AG09309 (cell line): ENCODE measurements around the gene DNMT3A.

ENCODE experiments used
- DNase-seq: peaks from one replicate; pipeline ENCODE4 v3.0.0-alpha.2; 2010; ENCODE audit warnings: low read depth
- H3K4me3 ChIP-seq: 2 replicates; pipeline ENCODE4 v1.5.1; 2011; ENCODE audit warnings: mild to moderate bottlenecking, low read depth, low read length, moderate library complexity; ENCODE audit not compliant: control insufficient read depth
- CTCF ChIP-seq: IDR thresholded peaks from 2 replicates; pipeline ENCODE4 v1.5.1; 2011; ENCODE audit warnings: mild to moderate bottlenecking, low read depth, low read length, inconsistent platforms; ENCODE audit not compliant: insufficient read depth, control insufficient read depth; ENCODE audit errors: missing control alignments

The DNMT3A gene

DNA sequence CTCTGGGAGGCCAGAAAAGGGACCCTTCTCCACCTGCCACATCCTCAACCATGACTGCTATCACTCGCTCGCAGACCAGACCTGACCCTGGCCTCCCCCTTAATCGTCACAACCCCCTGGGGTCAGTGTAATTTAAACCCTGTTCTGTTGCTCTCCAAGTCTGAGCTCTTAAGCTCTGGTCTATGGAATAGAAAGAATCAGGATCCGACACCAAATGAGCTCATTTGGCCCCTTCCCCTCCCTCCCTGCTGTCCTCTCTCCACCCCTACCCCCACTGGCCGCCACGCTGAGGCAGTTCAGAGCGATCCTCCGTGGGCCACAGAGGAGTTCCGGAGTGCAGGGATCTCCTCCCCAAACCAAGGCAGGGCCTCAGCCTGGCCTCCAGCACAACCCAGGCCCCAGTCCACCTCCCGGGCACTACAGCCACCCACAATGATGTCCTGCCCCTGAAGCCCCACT, 5.3 kb downstream of the DNMT3A start:
- no peak for TF ChIP-seq CTCF
- no peak overlapping the region for H3K4me3 ChIP-seq
- no peak for DNase-seq

- DNase-seq = no peak
Observed at GRCh38 chr2:25335971-25336370, 5.8 kb downstream of the DNMT3A start.

GRCh38 chr2:25335204-25335603, 6.5 kb downstream of the DNMT3A start:
- no peak for DNase-seq
- no peak for TF ChIP-seq CTCF
- no peak overlapping the region for H3K4me3 ChIP-seq

More at GRCh38 chr2:25335971-25336370, 5.8 kb downstream of the DNMT3A start:
- no peak overlapping the region for H3K4me3 ChIP-seq
- no peak for TF ChIP-seq CTCF

- no peak for TF ChIP-seq CTCF
- DNase-seq = no peak
- no peak overlapping the region for H3K4me3 ChIP-seq
Observed at GRCh38 chr2:25334482-25334881, 7.2 kb downstream of the DNMT3A start.

DNA sequence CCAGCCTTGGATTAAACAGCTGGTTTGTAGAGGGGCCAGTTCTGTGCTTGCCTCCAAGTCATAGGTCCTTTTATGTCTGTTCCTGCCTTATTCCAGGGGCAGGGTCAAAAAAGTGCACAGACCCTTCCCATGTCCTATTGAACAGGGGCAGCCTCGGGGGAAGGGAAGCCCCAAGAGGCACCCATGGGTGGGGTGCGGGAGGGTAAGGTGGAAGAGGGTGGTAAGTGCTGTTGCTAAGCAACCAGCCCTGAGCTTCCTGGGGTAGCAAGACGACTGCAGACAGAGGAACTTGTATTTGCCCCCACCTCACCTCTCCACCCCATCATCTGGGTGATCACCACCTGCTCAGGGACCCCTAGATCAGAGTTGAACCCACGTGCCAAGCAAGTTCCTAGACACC, 7.7 kb downstream of the DNMT3A start:
- TF ChIP-seq CTCF = no peak
- DNase-seq = no peak
- no peak overlapping the region for H3K4me3 ChIP-seq

- no peak for DNase-seq
- H3K4me3 ChIP-seq = no peak overlapping the region
- TF ChIP-seq CTCF = no peak
Observed at GRCh38 chr2:25332571-25332970, 9.2 kb downstream of the DNMT3A start.

- TF ChIP-seq CTCF = no peak
- no peak overlapping the region for H3K4me3 ChIP-seq
- no peak for DNase-seq
Observed at GRCh38 chr2:25331686-25332365, 9.9 kb downstream of the DNMT3A start.
